GM12891 (cell line): ENCODE data around the gene AK5.

Source experiments
- PAX5 ChIP-seq: IDR thresholded peaks from 2 replicates; pipeline ENCODE4 v1.6.1; 2011; ENCODE audit warnings: low read length, moderate library complexity, mild to moderate bottlenecking; ENCODE audit not compliant: insufficient read depth, severe bottlenecking
- POLR2A ChIP-seq: IDR thresholded peaks from 2 replicates; pipeline ENCODE4 v1.6.1; 2011; ENCODE audit warnings: low read depth, low read length, control low read depth
- POLR2AphosphoS5 ChIP-seq: IDR thresholded peaks from 2 replicates; pipeline ENCODE4 v1.6.1; 2011; ENCODE audit warnings: low read depth, low read length, control low read depth
- SPI1 ChIP-seq: IDR thresholded peaks from 2 replicates; pipeline ENCODE4 v1.6.1; 2011; ENCODE audit warnings: low read depth, low read length, control low read depth
- TAF1 ChIP-seq: IDR thresholded peaks from 2 replicates; pipeline ENCODE4 v1.6.1; 2011; ENCODE audit warnings: low read depth, low read length, control low read depth

GRCh38 chr1:77473690-77474089 is 191.9 kb downstream of the AK5 start:
- TF ChIP-seq SPI1 (no peak), POLR2AphosphoS5 (no peak), POLR2A (no peak), TAF1 (no peak), PAX5 (no peak)
